Embryonic facial prominence (tissue), 1 donor: Measurements from ENCODE around the gene HS6ST1.
A peak's percentile ranks its signal among the peaks of the same experiment; 100 is the strongest.
"Not testable (repeated sequence)": the region's sequence is repeated elsewhere in the genome, so short reads cannot be mapped to it uniquely, and the experiment has no call there.

ENCODE experiments used
- DNase-seq: peaks from one replicate; pipeline ENCODE4 v3.0.0-alpha.2; 2016; ENCODE audit errors: extremely low spot score

The HS6ST1 gene

DNA sequence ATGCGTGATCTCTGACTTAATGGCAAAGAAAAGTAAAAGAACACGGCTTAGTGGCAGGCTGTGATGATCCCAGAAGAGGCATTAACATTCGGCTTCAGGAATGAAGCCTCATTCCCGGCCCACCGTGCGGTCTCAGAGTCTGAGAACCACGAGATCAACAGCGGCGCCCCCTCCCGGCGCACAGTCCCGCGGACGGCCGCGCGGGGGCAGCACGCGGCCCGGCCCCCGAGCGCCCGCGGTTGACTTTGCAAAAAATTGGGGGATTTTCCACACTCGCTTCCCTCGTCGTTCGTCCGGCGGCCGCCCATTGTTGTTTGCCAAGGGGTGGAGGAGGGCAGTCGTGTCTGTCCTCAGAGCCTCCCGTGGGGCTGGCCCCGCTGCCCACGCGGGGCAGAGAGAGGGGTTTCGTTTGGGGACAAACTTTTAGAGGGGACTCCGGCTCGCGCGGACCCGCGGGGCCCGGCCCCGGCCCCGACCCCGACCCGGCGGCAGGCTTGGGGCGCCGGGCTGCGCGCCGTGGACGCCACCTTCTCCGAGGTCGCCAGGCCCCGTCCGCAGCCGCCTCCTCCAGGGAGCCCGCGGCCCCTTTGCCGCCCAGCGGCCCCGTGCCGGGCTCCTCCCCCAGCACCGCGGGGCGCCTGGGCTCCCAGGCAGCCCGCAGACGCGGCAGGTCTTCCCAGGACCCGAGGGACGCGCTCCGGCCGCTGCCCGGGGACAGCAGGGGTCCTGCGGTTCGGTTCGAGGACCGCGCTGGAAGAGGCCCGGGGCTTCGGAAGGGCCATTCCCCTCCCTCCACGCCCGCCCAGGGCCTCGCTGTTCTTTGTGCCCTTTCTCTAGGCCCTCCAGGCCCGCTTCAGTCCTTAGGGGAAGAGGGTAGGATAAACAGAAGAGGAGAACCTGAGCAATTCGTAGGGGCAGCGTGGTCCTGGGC, 3.4 kb upstream of the HS6ST1 start:
- DNase-seq, result peak; percentile 59

DNA sequence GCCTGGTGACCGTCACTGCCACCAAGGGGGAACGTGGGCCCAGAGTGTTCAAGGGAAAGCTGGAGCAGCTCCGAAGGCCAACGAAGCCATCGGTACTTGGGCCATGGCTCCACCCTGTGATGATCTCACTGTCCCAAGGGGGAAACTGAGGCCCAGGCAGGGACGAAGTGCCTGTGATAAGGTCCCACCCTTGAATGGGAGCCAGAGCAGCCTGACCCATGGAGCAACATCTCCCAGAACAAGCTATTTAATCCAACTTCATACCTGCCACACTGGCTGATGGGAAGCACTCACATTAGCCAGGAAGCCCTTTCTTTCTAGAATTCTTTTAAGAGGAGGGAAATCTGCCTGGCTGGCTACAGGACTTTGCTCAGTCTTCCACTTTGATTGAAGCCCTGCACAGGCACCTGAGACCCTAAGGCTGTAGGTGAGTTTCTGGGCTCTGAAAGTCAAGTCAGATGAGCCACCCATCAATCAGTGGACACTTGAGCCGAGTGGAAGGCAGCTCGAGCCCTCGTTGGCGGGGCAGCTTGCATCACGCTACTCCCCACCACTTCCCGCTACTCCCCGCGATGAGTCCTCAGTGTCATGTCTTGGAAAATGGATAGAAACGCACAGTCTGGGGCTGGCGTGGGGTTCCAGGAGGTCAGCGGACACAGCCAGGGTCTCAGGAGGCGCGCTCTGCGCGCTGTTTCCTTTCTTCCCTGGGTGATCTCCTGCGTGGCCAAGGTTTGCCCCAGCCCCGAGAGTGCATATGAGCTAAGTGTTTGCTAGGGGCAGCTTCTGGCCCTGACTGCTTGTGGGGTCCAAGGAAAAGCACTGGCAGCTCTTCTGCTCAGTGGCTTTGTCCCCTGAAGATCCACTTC, 2.5 kb upstream of the HS6ST1 start:
- DNase-seq, result no peak

DNA sequence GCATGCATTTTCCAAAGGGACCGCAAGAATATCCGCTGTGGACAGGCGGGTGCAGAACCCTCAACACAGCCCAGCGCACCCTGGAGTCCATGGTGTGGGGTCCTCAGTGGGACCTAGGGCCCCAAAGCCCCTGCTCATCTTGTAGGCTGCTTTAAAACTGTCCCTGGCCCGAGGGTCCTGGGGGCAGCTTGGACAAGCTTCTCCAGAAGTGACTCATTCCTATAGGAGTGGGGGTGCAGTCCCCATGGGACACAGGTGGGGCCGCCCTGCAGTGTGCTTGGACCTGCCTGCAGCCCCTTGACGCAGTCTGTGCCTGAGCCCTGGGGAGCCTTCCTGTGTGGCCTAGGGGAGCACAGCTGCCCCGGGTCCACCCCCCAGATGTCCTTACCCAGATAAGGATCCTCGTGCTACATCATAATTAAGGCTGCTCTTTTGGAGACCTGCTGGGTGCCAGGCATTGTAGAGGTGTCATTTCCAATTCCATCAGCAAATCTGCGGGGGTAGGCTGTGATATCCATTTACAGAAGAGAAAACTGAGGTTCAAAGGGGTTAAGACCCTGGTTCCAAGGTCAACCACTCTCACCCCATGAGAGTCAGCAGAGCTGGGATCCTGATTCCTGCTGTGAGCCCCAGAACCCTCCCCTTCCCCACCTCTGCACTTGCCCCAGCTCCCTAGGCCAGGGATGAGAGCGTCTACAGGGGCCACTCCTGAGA, 1.7 kb upstream of the HS6ST1 start:
- DNase-seq, result no peak

DNA sequence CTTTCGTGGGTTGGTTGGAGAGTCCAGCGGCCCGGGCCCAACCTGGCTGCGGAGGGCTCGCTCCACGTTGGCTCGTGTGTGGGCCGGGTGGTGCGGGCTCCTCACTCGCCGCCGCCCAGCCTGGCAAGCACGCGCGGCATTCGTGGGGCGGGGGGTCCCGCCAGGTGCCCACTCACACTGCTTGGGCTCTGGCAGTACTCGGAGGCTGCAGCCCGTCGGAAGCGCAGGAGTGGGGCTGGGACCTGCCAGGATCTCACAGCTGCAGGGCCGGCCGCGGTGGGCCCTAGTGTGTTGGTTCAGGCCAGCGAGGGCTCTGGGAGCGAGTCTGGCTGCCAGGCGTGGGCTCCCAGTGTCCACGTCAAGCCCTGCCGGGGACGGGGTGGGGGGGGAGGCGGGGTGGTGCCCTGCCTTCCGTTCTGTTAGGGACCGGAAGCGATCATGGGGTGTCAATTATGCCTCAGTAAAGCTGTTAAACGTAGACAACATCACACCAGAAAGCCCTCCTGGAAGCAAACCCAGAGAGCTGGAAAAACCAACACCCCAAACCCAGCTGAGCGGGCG, 1.0 kb upstream of the HS6ST1 start:
- no peak for DNase-seq

DNA sequence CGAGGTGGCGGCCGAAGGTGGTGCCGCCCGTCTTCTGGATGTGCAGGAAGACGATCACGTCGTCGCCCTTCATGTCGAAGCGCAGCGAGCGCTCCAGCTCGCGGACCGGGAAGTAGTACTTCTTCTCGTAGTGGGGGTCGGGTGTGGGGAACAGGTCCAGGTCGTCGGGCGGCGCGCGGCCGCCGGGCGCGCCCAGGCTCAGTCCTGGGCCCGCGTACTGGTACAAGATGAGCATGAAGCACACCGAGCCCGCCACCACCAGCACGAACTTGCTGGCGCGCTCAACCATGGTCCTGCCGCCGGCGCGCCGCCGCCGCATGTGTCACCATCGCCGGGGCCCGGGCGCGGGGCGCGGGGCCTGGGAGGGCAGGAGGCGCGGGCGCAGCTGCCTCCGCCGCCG, 423 bp downstream of the HS6ST1 start:
- DNase-seq, result not testable (repeated sequence)

DNA sequence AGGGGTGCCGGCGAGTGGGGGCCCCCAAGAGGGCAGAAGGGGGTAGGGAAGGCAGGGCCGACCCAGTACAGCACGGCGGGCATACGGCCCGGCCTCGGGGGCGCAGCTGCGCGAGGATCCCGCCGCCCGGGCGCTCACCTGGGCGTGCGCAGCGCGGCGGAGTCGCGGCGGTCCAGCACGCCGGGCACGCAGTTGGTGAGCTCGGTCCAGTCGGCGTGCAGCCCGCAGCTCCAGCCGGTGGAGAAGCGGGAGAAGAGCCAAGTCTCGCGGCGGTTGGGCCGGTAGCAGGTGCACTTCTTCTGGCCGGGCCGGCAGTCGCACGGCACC, 806 bp downstream of the HS6ST1 start:
- DNase-seq, result not testable (repeated sequence)

DNA sequence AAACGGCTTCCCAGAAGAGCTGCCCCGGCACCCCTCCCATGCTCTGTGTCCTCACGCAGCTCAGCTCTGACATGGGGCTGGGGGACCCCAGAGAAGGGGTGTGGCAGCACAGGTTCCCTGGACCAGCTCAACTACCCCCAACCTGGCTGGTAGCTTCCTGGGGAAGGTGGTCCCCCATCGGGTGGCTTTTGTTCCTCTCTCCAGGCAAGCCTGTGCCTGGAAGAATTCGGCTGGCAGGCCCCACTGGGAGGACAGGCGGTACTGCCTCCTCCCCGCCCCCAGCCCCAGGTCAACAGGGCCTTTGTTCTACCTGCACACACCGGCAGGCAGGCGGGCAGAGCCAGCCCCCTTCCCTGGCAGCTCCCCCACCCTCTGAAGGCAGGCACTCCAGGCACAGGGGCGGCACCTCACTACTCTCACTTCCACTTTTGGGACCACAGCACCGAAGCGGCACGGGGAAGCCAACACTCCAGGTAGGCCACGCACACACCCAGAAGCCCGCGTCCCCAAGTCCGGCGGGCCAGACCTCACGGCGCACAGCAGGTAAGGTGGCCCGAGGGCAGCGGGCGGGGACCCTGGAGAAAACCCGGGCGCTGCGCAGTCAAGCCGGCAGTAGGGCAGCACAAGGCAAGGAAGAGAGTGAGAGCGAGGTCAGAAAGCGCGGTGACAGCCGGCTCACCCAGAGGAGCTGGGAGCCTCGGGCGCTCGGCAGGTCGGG, 1.3 kb downstream of the HS6ST1 start:
- DNase-seq, result no peak

DNA sequence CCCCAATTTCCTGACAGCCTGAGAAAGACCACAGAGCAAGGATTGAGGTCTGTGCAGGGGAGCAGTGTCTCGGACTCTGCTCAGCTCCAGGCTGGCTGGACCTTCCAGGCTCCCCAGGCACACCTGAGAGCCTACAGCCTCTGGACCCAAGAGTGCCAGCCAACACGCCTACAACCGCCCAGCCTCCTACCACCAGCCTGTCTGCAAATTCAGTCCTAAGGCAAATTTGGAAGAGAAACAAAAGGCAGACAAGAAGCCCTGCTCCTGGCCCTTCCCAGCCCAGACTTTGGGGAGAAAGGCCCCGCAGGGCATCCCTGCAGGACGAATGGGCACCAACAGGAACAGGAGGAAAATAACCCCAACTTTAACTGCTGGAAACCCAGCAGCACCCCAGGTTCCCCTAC, 1.9 kb downstream of the HS6ST1 start:
- DNase-seq, result no peak

DNA sequence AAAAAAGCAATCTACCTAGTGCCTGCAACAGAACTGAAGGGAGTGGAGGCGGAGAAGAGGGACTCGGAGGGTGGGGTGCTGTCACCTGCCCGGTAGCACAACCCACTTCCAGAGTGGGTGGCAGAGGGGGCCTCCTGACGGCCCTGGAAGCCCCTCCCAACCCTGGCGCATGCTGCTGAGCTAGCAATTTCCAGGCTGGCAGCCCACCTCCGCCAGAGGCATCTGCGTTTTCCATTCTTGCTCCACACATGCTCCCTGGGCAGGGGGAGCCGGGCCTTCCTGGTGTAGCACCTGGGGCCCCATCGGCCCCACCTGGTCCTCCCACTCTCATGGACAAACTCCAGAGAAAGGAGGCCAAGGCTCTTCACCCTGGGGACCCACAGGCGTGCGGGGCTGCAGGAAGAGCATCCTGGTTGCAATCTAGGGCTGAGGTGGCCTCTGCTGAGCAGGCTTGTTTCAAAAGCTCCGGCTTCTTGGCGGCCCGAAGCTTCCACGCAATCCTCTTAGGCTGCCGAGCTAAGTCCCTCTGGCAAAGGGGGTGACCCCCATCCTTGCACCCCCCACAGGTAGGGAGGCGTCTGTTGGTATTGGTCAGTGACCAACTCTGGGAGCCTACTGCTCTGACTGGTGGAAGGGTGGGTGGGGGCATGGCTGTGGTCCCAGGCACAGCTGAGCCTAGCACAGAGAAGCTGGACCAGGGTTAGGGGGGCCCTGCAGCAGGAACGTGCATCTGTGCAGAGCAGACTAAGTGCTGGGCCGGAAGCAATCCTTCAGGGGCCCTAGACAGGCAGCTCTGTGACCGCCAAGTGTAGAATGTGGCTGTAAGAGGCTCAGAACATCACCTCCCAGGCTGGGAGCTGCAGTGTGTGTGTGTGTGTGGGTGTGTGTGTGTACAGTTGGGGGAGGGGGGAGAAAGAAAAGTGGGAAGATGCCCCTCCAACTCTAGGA, 2.6 kb downstream of the HS6ST1 start:
- no peak for DNase-seq

DNA sequence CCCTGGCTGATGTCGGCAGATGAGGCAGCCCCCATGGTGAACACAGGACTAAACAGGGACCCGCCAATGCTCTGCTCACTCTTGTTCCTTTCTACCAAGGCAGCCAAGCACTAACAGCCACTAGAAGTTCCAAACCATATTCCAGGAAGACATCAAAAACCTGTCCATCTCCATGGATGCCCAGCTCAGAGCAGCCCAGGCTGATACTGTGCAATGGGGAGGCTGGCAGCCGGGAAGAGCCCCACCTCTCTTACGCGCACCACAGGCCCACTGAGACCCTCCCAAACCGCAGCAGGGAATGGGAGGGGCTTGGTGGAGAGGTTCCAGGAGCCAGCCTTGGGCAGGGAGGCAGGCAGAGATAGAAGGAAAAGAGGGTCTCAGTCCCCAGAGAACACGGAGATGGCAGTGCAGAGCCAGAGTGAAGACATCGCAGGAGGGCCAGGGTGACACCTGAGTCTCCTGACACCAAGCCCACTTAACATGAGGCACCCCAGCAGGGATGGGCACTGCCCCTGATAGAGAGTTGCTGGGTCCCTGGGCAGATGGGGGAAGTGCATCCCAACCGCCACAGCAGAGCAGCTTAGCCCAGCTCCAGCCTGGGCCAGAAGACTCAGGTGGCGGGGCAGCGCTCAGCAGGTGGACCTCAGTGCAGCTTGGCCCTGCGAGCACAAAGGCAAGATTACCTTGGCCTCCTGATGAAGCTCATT, 3.4 kb downstream of the HS6ST1 start:
- no peak for DNase-seq

DNA sequence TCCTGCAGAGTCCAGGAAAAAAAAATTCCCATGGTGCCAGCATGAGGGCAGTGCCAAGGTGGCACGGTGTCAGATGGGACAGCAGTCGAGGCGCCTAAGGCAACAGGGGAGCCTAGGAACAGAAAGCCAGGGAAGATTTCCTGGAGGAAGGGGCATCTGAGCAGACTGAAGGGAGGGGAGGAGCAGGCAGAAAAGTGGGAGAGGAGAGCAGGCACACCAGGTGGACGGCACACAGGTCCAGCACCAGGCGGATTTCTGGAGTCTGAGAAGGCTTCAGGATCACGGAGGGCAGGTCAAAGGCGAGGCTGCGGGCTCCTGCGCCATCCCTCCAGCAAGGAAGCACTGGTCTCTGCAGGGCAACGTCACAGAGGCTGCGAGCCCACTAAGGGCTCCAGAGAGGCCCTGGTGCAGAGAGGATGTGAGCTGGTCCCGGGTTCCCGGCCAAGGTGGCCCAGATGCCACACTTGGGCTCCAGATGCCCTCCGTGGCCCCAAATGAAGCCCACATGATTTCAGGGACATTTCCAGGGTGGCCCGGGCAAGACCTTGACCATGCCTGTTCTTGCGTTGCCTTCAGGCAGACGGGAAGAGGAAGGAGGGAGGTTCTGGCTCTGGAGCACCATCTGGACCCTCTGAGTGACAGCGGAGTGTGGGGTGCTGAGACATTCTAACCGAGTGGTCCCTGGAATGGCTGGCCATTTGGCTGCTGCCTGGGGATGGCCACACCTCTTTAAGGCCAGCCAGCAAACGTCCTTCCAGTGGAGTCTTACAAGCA, 4.1 kb downstream of the HS6ST1 start:
- DNase-seq, result no peak

DNA sequence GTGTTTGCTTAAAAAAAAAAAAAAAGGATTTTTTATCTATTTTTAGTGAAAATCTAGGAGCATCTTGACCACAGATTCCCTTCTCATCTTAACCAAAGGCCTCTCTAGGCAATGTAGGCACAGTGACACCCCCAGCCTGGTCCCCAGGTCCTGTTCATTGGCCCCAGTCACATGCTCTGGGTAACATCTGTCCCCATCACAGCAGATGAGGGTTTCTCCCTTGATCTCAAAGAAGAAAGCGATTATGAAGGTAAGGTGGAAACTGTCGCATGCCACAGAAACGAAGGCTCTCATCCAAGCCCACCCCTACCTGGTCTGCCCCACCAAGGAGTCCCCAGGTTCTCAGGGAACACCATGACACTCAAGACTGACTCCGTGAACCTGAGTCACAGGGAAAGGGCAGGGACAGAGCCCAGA, 4.7 kb downstream of the HS6ST1 start:
- no peak for DNase-seq

DNA sequence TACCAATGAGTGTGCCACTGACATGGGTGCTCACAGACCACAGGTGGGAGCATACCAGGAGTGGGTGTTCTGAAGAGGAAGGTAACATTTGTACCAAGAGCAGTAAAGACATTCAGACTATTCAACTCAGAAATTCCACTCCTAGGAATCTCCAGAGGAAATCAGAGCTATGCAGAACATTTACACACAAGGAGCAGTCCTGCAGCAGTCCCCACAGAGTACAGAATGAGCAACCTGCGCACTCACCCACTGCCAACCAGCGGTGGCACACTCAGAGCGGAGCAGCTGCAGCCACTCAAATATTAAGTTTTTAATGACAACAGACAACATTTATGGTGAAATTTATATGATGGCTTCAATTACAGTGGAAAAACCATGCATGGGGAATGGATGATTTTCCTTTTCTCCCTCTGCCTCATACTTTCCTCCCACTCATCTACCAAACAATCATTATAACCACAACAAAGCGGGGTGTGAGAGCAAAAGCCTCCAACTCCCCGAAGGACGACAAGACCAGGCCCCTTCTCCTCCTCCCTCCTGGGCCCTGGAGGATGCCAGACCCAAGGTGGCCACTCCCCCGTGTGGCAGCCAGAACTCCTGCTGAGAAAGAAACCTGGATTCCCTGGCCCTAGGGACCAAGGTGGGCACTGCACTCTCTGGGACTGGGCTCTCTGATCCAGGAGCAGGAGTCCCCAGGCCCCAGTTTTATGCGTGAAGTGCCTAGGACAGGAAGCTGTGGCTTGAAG, 5.4 kb downstream of the HS6ST1 start:
- DNase-seq, result no peak

DNA sequence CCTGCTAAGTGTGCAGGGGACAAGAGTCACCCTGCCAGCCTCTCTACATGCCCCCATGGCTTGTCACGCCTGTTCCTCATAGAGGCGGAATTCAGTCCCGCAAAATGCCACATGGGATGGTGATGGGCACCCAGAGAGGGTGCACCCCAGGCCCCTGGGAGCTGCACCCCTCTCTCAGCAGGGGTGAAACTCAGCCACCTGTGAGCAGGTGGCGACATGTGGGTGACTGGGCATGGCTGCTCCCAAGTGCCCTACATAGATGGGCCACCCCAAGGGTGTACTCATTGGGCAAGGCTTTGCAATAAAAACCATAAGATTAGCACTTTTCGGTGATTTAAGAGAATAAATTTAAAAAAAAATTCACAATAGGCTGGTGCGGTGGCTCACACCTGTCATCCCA, 6.3 kb downstream of the HS6ST1 start:
- no peak for DNase-seq

DNA sequence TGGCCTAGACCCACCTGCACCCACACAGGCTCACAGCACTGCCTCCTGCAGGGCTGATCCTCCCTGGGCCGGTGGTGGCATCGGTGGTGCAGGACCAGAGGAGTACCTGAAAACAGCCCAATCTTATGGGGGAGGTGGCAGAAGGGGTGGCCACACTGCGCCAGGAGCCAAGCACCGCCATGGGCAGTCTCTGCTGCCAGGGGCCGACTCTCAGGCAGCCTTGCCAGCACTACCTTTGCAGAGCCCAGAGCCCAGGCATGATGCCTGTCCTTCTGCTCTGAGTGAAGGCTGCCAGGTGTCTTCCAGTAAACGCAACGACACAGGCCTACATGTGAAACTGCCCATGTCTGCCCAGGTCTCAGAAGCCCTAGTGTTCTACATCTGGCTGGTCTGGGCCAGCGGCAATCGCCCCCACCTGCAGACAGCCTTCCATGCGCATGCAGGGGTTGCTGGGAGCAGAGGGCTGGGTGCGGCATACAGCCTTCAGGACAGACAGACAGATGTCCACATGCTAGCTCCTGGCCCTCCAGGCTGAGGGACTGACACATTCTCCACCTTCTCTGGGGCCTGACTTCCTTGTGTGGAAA, 6.8 kb downstream of the HS6ST1 start:
- DNase-seq, result no peak

DNA sequence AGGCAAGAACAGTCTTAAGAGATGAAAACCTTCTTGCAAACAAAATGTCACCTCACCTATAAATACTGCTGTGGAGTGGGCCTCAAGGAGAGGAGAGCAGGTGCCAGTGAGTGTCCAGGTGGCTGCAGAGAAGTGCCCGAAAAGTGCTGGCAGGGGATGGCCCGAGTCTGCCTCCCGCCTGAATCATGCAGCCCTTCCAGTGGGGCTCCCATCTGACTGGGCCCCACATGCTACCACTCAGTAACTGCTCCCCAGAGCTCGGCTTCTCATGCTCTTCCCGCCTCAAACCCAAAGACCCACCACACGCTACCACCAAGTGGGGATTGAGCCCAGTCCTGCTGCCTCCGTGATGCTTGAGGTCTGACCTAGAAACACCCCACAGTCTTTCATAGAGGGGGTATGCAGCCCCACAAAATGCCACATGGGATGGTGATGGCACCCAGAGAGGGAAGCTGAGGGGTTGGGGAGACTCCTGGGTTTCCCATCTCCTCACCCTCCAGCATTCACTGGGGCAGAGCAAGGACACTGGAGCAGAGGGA, 7.4 kb downstream of the HS6ST1 start:
- no peak for DNase-seq

DNA sequence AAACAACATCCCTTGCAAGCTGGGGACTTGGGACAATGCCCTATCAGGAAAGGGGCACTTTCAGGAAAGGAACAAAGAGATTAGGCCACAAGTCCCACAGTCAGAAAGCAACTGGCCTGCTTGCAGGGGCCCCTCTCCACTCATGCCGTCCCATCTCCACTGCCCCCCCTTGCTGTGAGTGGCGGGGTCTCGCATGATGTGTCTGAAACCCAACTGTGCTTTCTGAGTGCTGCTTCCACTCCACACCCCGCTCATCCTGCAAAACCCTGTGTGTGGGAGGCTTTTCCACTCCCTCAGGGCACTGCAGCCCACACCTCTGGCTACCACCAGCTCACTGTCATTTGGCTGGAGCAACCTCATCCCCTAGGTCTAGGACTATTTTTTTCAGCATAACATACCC, 7.9 kb downstream of the HS6ST1 start:
- no peak for DNase-seq
